ENCODE results near the gene ANKRA2. TPM values are rescaled to one million over a fixed set of nuclear protein-coding genes. Genes with fewer than 3 reads are reported as not detected.

Gene ANKRA2
- total and polyA plus RNA-seq, 10 donors, result 20.6 to 35.1 (median 25.0) TPM

- H3K36me3 ChIP-seq, result peaks cover 2 to 64% (median 53%) of the 10 kb centered on the region in 6 donors
- 91 to 98% (median 97%) methylated on average over 5 of the region's 5 CpGs for WGBS, 5 donors
- intact Hi-C loops (cut with DNase I; ENCODE audit: low total_unique reads), result no loop called here
These were observed 58.9 kb downstream of the ANKRA2 start for GRCh38 chr5:73506459-73506955.

More at GRCh38 chr5:73506459-73506955, 58.9 kb downstream of the ANKRA2 start:
- no peak for DNase-seq
- Histone ChIP-seq H3K9me3 (no peaks in the 10 kb centered on the region), H3K4me3 (no peak overlapping the region), H3K27me3 (replicated peaks in 1 of 7) (no peaks in the 10 kb centered on the region), H3K27ac (no peak overlapping the region), H3K4me1 (peaks cover 0 to 23% (median 10%) of the 10 kb centered on the region in 6 donors)
- TF ChIP-seq POLR2A (IDR thresholded peaks at IDR 0.05) (no peak), POLR2AphosphoS5 (IDR thresholded peaks at IDR 0.05) (peak in 1 of 3 donors; percentile 7)
- TF ChIP-seq, protein P1, sequence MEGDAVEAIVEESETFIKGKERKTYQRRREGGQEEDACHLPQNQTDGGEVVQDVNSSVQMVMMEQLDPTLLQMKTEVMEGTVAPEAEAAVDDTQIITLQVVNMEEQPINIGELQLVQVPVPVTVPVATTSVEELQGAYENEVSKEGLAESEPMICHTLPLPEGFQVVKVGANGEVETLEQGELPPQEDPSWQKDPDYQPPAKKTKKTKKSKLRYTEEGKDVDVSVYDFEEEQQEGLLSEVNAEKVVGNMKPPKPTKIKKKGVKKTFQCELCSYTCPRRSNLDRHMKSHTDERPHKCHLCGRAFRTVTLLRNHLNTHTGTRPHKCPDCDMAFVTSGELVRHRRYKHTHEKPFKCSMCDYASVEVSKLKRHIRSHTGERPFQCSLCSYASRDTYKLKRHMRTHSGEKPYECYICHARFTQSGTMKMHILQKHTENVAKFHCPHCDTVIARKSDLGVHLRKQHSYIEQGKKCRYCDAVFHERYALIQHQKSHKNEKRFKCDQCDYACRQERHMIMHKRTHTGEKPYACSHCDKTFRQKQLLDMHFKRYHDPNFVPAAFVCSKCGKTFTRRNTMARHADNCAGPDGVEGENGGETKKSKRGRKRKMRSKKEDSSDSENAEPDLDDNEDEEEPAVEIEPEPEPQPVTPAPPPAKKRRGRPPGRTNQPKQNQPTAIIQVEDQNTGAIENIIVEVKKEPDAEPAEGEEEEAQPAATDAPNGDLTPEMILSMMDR (IDR thresholded peaks at IDR 0.05 in 8 of 11, conservative IDR thresholded peaks at IDR 0.05 in 3 of 11), result no peak

Other genes starting within 250 kb of the ANKRA2 start
- gene FOXD1, start 116.9 kb downstream of the ANKRA2 start, total RNA-seq, result 1 to 10 TPM in 1 of 7 donors, under 1 TPM in 5, not detected in 1; 0.26 to 1.1 (median 0.34) TPM
- 1 to 10 TPM in 1 of 3 donors, under 1 TPM in 2; 0.09 to 1.1 (median 0.37) TPM for gene FOXD1, start 116.9 kb downstream of the ANKRA2 start, polyA plus RNA-seq
- 100 to 1,000 TPM; 368 to 539 (median 463) TPM for gene BTF3, start 67.2 kb downstream of the ANKRA2 start, total RNA-seq
- gene BTF3, start 67.2 kb downstream of the ANKRA2 start, polyA plus RNA-seq, result 100 to 1,000 TPM; 689 to 914 (median 771) TPM
- gene UTP15, start 104 bp upstream of the ANKRA2 start, total RNA-seq, result 10 to 100 TPM; 14.5 to 37.0 (median 21.5) TPM
- gene UTP15, start 104 bp upstream of the ANKRA2 start, polyA plus RNA-seq, result 1 to 10 TPM; 4.5 to 5.6 (median 5.0) TPM
- 10 to 100 TPM in 4 of 7 donors, 1 to 10 TPM in 3; 3.8 to 17.5 (median 10.0) TPM for gene ARHGEF28, start 60.6 kb upstream of the ANKRA2 start, total RNA-seq
- gene ARHGEF28, start 60.6 kb upstream of the ANKRA2 start, polyA plus RNA-seq, result 1 to 10 TPM in 2 of 3 donors, under 1 TPM in 1; 0.53 to 3.3 (median 1.5) TPM

All from spleen (tissue), 11 donors.